GM23338 (cell line): ENCODE results near the gene MINDY3. TPM values are rescaled to one million over a fixed set of nuclear protein-coding genes. Genes with fewer than 3 reads are reported as not detected.

Experiments
- ATAC-seq: fragments of 200-7000 bp; cut with Tn5 transposase; 3 replicates; pipeline ENCODE4 v1.9.1; 2020
- DNase-seq: peaks from one replicate; pipeline ENCODE4 v3.0.0-alpha.2; 2015; ENCODE audit warnings: low spot score
- H2AFZ ChIP-seq: fragments of 200-600 bp; sonication (generic); 2 replicates; pipeline ENCODE4 v1.8.0; 2016; ENCODE audit warnings: antibody characterized with exemption, mild to moderate bottlenecking, moderate library complexity
- H3F3A ChIP-seq: fragments of 200-600 bp; sonication (generic); replicated peaks from 2 replicates; pipeline ENCODE4 v1.8.0; 2017; ENCODE audit warnings: antibody characterized with exemption, mixed run types, low read depth
- H3K27ac ChIP-seq: fragments of 200-600 bp; sonication (generic); 2 replicates; pipeline ENCODE4 v1.6.1; 2016; ENCODE audit warnings: low read depth
- H3K27me3 ChIP-seq: fragments of 200-600 bp; sonication (generic); 2 replicates; pipeline ENCODE4 v1.8.0; 2016; ENCODE audit warnings: mild to moderate bottlenecking, mixed run types, moderate library complexity; ENCODE audit not compliant: insufficient read depth
- H3K36me3 ChIP-seq: fragments of 200-600 bp; sonication (generic); 2 replicates; pipeline ENCODE4 v1.8.0; 2016; ENCODE audit warnings: mild to moderate bottlenecking; ENCODE audit not compliant: insufficient read depth
- H3K4me1 ChIP-seq: fragments of 200-600 bp; sonication (generic); 2 replicates; pipeline ENCODE4 v1.8.0; 2016; ENCODE audit warnings: mild to moderate bottlenecking, moderate library complexity; ENCODE audit not compliant: insufficient read depth
- H3K4me2 ChIP-seq: fragments of 200-600 bp; sonication (generic); 2 replicates; pipeline ENCODE4 v1.7.1; 2017; ENCODE audit warnings: mixed run types
- H3K4me3 ChIP-seq: fragments of 200-600 bp; sonication (generic); 2 replicates; pipeline ENCODE4 v1.6.1; 2016; ENCODE audit warnings: mixed run types
- H3K79me2 ChIP-seq: fragments of 200-600 bp; sonication (generic); replicated peaks from 2 replicates; pipeline ENCODE4 v1.8.0; 2017; ENCODE audit warnings: mild to moderate bottlenecking; ENCODE audit not compliant: insufficient read depth
- H3K9me2 ChIP-seq: fragments of 200-600 bp; sonication (generic); 2 replicates; pipeline ENCODE4 v1.8.0; 2017; ENCODE audit not compliant: insufficient read depth
- H4K20me1 ChIP-seq: fragments of 200-600 bp; sonication (generic); replicated peaks from 2 replicates; pipeline ENCODE4 v1.8.0; 2017; ENCODE audit warnings: mild to moderate bottlenecking; ENCODE audit not compliant: insufficient read depth
- H3K27ac Mint-ChIP-seq: 2 replicates; pipeline ENCODE4 v1.8.0; 2020; ENCODE audit warnings: inconsistent platforms, mild to moderate bottlenecking, moderate library complexity, mixed read lengths
- H3K27me3 Mint-ChIP-seq: 3 replicates; pipeline ENCODE4 v1.8.0; 2022; ENCODE audit warnings: low read depth, mild to moderate bottlenecking, moderate library complexity, mixed read lengths, inconsistent platforms; ENCODE audit not compliant: insufficient read depth, poor library complexity
- H3K36me3 Mint-ChIP-seq: 3 replicates; pipeline ENCODE4 v1.8.0; 2021; ENCODE audit warnings: low read depth, mild to moderate bottlenecking, inconsistent platforms, moderate library complexity, mixed read lengths
- H3K4me1 Mint-ChIP-seq: 3 replicates; pipeline ENCODE4 v1.8.0; 2020; ENCODE audit warnings: mild to moderate bottlenecking, inconsistent platforms, mixed read lengths
- H3K4me3 Mint-ChIP-seq: 3 replicates; pipeline ENCODE4 v1.8.0; 2021; ENCODE audit warnings: moderate library complexity, mild to moderate bottlenecking, inconsistent platforms, mixed read lengths
- H3K9me3 Mint-ChIP-seq: 3 replicates; pipeline ENCODE4 v1.8.0; 2020; ENCODE audit warnings: moderate library complexity, mild to moderate bottlenecking, inconsistent platforms, mixed read lengths
- CREB1 ChIP-seq: fragments of 250-450 bp; sonication (Bioruptor Pico); IDR thresholded peaks from 2 replicates; pipeline ENCODE4 v1.5.0; 2020; ENCODE audit warnings: low read depth, mild to moderate bottlenecking, moderate library complexity
- EZH2 ChIP-seq: fragments of 200-600 bp; sonication (generic); IDR thresholded peaks from one replicate; pipeline ENCODE4 v1.8.0; 2017; ENCODE audit warnings: antibody characterized with exemption, mild to moderate bottlenecking, low read depth; ENCODE audit not compliant: unreplicated experiment
- EZH2phosphoT487 ChIP-seq: fragments of 200-600 bp; sonication (generic); IDR thresholded peaks from one replicate; pipeline ENCODE4 v1.8.1; 2018; ENCODE audit warnings: antibody characterized with exemption; ENCODE audit not compliant: unreplicated experiment
- STAT1 ChIP-seq: IDR thresholded peaks from one replicate; pipeline ENCODE4 v1.6.1; 2016; ENCODE audit warnings: antibody characterized with exemption; ENCODE audit not compliant: unreplicated experiment
- ZNF114 ChIP-seq: fragments of 250-450 bp; sonication (Bioruptor Pico); IDR thresholded peaks from 2 replicates; pipeline ENCODE4 v1.5.0; 2020; ENCODE audit warnings: mild to moderate bottlenecking, moderate library complexity
- ZNF331 ChIP-seq: fragments of 250-450 bp; sonication (Bioruptor Pico); IDR thresholded peaks from 2 replicates; pipeline ENCODE4 v1.5.0; 2020; ENCODE audit warnings: low read depth, mild to moderate bottlenecking, moderate library complexity
- ZNF462 ChIP-seq: fragments of 250-450 bp; sonication (Bioruptor Pico); IDR thresholded peaks from 2 replicates; pipeline ENCODE4 v1.5.0; 2020; ENCODE audit warnings: mild to moderate bottlenecking, moderate library complexity
- polyA plus RNA-seq: library from polyadenylated mRNA; unstranded; fragments of >200 nt; fragmentation: Nextera tagmentation; extraction: Ambion mirVana; gene quantifications from 2 replicates; pipeline ENCODE4 v1.2.1, GENCODE V29; 2016
- total RNA-seq: library from RNA; depleted of rRNA; stranded (reverse); fragments of >200 nt; shearing (Covaris generic); gene quantifications from 2 replicates; pipeline ENCODE4 v1.2.3, GENCODE V29; 2014

The MINDY3 gene
- total and polyA plus RNA-seq, 2 experiments from 2014 or later, result 10.2 to 13.6 TPM

DNA sequence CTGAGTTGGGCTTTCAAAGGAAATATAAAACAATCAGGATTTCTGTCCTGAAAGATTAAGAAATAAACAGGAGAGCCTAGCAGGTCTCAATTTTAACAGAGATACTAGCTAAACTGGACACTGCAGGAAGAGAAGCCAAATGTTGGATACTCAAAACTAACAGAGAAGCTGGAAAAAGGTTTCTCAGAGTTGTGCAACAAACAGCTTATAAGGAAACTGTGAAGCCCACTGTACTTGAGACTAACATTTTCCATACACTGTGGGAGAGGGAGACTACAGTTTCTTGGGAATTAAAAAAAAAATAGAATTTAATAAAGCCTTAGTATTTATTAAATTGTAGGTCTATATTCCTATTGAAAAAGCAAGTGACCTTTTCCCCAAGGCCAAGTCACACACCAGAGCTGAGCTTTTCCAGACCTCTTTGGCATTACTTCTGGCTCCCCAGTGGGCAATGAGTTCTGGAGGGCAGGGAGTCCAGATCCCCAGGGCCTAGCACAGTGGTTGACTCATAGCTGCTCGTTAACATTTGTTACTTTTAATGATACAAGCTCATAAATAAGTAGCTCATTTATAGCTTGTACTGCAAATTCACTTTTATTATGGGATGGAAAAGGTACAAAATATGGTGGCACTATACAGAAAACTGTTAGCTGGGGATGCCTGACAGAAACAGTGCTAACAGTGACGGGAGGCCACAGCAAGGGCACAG is 68.3 kb downstream of the MINDY3 start (continued):
- TF ChIP-seq ZNF462 (no peak), STAT1 (no peak), ZNF331 (CRISPR knock-in tag) (no peak), ZNF114 (CRISPR knock-in tag) (no peak), EZH2phosphoT487 (no peak)

- Mint-ChIP-seq H3K4me1 (peaks cover 8% of the 10 kb centered on the region), H3K36me3 (no peaks in the 10 kb centered on the region)
- no peak for DNase-seq
- TF ChIP-seq CREB1 (CRISPR knock-in tag), result no peak
- TF ChIP-seq EZH2, result no peak
- TF ChIP-seq ZNF462, result no peak
These were observed 70.3 kb downstream of the MINDY3 start for GRCh38 chr10:15789793-15790525.

More at GRCh38 chr10:15789793-15790525, 70.3 kb downstream of the MINDY3 start:
- Histone ChIP-seq H3K4me3 (no peak overlapping the region), H3K4me2 (no peak overlapping the region), H3F3A (no peaks in the 10 kb centered on the region), H3K79me2 (no peaks in the 10 kb centered on the region), H3K4me1 (0 out of 2 replicates have a peak, but pooled peaks cover 5% of the 10 kb centered on the region), H3K27ac (no peak overlapping the region), H3K9me2 (no peaks in the 10 kb centered on the region), H3K36me3 (no peaks in the 10 kb centered on the region), H4K20me1 (no peaks in the 10 kb centered on the region), H3K27me3 (no peaks in the 10 kb centered on the region), H2AFZ (no peak overlapping the region)
- H3K27ac Mint-ChIP-seq, result 0 out of 2 replicates have a peak overlapping the region, but pooled peaks have one; percentile 32
- H3K4me3 Mint-ChIP-seq, result no peak overlapping the region
- peaks cover 3% of the 10 kb centered on the region for H3K27me3 Mint-ChIP-seq
- no peaks in the 10 kb centered on the region for H3K9me3 Mint-ChIP-seq
- no peak for ATAC-seq
